Measurements from ENCODE around the gene FBXL4. TPM values are rescaled to one million over a fixed set of nuclear protein-coding genes. Genes with fewer than 3 reads are reported as not detected.
A peak's percentile ranks its signal among the peaks of the same experiment; 100 is the strongest.

FBXL4 gene
- polyA plus RNA-seq, 1 experiment: 10.5 TPM

GRCh38 chr6:98841621-98842341, 106.0 kb downstream of the FBXL4 start:
- Histone ChIP-seq H3K36me3 (ENCODE audit: control insufficient read depth, insufficient read depth, low read length) (no peaks in the 10 kb centered on the region), H3K4me3 (ENCODE audit: low read depth, low read length) (no peak overlapping the region), H3K27me3 (ENCODE audit: control insufficient read depth, insufficient read depth, low read length) (peaks cover 38% of the 10 kb centered on the region)
- no peak for DNase-seq (ENCODE audit: low read depth)
- TF ChIP-seq CTCF (IDR thresholded peaks at IDR 0.05; ENCODE audit: insufficient read depth, low read depth, low read length): no peak
- ChIA-PET POLR2A (no interaction called here), CTCF (interaction anchor here (1.2 kb wide), 1 partner anchor 840 kb away, joined by 5 read pairs; no protein-coding TSS in a partner anchor)

DNA sequence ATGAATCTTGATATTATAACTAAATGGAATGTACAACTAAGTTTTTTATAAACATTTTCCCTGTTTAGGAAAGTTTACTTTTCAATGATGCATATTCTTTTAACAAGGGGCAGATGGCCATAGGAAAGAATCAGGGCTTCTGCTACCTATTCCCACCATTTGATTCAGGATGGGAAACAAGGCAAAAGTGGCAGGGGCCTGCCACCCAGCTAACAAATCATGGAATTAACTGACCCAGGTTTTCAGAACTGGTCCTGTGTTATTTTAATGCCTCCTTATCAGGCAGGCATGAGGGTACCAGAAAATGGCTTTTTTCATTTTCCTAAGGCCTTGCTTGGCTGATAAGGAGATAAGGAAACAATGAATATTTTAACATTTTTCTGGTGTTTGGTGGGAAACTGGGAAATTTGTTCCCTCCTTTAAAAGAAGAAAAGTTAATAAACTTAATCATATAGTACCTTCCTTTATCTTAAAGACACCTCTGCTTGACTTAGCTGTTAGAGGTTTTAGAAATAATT, 106.7 kb downstream of the FBXL4 start:
- DNase-seq (ENCODE audit: low read depth): no peak
- ChIA-PET POLR2A (no interaction called here), CTCF (interaction anchor here (1.2 kb wide), 1 partner anchor 839 kb away, joined by 5 read pairs; no protein-coding TSS in a partner anchor)

DNA sequence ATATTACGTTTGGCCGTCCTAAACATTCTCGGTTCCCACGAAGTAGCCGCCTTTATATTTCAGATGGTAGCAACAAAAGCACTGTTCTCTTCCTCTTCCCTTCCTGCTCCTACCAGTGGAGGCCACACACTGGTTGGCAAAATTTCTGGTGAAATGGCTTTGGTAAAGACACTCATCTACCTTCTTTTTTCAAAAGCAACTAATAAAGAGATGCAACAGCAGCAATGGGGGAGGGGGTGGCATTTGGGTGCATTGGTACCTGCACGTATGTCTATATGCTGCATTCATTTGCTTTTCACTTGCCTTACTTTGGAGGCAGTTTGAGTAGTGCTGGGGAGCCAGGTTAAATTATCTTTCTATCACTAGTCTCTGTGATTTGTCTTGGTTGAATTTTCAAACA, 107.4 kb downstream of the FBXL4 start:
- peaks cover 46% of the 10 kb centered on the region for H3K27me3 ChIP-seq (ENCODE audit: control insufficient read depth, insufficient read depth, low read length)
- TF ChIP-seq CTCF (IDR thresholded peaks at IDR 0.05; ENCODE audit: insufficient read depth, low read depth, low read length): no peak
- CTCF ChIA-PET: no interaction called here
- H3K36me3 ChIP-seq (ENCODE audit: control insufficient read depth, insufficient read depth, low read length): no peaks in the 10 kb centered on the region
- POLR2A ChIA-PET: no interaction called here
- no peak overlapping the region for H3K4me3 ChIP-seq (ENCODE audit: low read depth, low read length)
- no peak for DNase-seq (ENCODE audit: low read depth)

More for the DNA sequence above, 106.7 kb downstream of the FBXL4 start:
- H3K4me3 ChIP-seq (ENCODE audit: low read depth, low read length): no peak overlapping the region
- no peak for TF ChIP-seq CTCF (IDR thresholded peaks at IDR 0.05; ENCODE audit: insufficient read depth, low read depth, low read length)
- peaks cover 41% of the 10 kb centered on the region for H3K27me3 ChIP-seq (ENCODE audit: control insufficient read depth, insufficient read depth, low read length)
- H3K36me3 ChIP-seq (ENCODE audit: control insufficient read depth, insufficient read depth, low read length): no peaks in the 10 kb centered on the region

DNA sequence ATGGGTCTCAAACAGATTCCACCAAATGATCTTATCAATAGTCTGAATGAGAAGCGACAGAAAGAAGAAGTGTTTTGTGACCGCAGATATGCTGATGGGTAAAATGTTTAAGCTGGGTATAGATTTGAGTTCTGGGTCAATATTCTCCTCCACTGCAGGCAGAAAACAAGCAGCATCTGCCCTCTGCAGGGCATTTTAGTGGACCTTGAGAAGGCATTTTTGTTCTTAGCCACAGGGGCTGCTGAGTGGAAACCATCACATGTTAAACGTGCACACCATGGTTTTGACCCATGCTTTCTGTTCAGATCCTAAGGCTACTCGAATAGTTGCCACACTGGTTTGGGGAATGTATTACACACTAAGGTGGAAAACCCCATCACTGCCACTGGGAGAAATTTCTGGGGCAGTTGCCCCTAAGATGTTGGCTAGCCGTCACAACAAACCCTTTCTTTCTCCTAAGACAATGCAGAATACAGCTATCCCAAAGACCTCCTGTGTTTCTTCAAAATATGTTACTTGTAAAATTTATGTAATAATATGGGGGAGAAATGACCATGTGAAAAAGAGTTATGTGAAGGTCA, 107.9 kb downstream of the FBXL4 start:
- ChIA-PET POLR2A (no interaction called here), CTCF (no interaction called here)
- H3K27me3 ChIP-seq (ENCODE audit: control insufficient read depth, insufficient read depth, low read length): peaks cover 44% of the 10 kb centered on the region
- no peak for DNase-seq (ENCODE audit: low read depth)
- TF ChIP-seq CTCF (IDR thresholded peaks at IDR 0.05; ENCODE audit: insufficient read depth, low read depth, low read length): peak; percentile 41
- no peaks in the 10 kb centered on the region for H3K36me3 ChIP-seq (ENCODE audit: control insufficient read depth, insufficient read depth, low read length)
- no peak overlapping the region for H3K4me3 ChIP-seq (ENCODE audit: low read depth, low read length)

GRCh38 chr6:98838975-98839374, 108.8 kb downstream of the FBXL4 start:
- DNase-seq (ENCODE audit: low read depth): no peak
- ChIA-PET CTCF (no interaction called here), POLR2A (no interaction called here)
- Histone ChIP-seq H3K36me3 (ENCODE audit: control insufficient read depth, insufficient read depth, low read length) (no peaks in the 10 kb centered on the region), H3K27me3 (ENCODE audit: control insufficient read depth, insufficient read depth, low read length) (peaks cover 40% of the 10 kb centered on the region), H3K4me3 (ENCODE audit: low read depth, low read length) (no peak overlapping the region)
- no peak for TF ChIP-seq CTCF (IDR thresholded peaks at IDR 0.05; ENCODE audit: insufficient read depth, low read depth, low read length)
